Measurements from ENCODE around the gene STK32C.

GRCh38 chr10:132298038-132298881 lies 9.5 kb downstream of the STK32C start:
- TF ChIP-seq CTCF (IDR thresholded peaks at IDR 0.05) (no peak), POLR2A (IDR thresholded peaks at IDR 0.05) (no peak)
